Esophagus muscularis mucosa (tissue), 4 donors: ENCODE data around the gene TTYH1. TPM values are rescaled to one million over a fixed set of nuclear protein-coding genes. Genes with fewer than 3 reads are reported as not detected.
A peak's percentile ranks its signal among the peaks of the same experiment; 100 is the strongest.

Experiments used
- DNase-seq: peaks from one replicate; pipeline ENCODE4 v3.0.0-alpha.2; 2017; ENCODE audit errors: extremely low spot score
- H3K27ac ChIP-seq, 4 donors: fragments of 200-600 bp; sonication (generic); replicated peaks in 1 of 4; 1 replicate in 3 of 4; 2 replicates in 1 of 4; pipeline ENCODE4 v1.5.1; 2016 to 2019; ENCODE audit warnings: mild to moderate bottlenecking in 1 of 4
- H3K27me3 ChIP-seq, 4 donors: fragments of 200-600 bp; sonication (generic); one replicate each; pipeline versions ENCODE4 v1.5.1 to v1.6.0; 2016 to 2019
- H3K36me3 ChIP-seq, 4 donors: fragments of 200-600 bp; sonication (generic); one replicate each; pipeline ENCODE4 v1.5.1; 2016 to 2019
- H3K4me1 ChIP-seq, 4 donors: fragments of 200-600 bp; sonication (generic); one replicate each; pipeline ENCODE4 v1.5.1; 2016 to 2019
- H3K4me3 ChIP-seq, 4 donors: fragments of 200-600 bp; sonication (generic); 1 replicate in 2 of 4; 2 replicates in 2 of 4; pipeline ENCODE4 v1.5.1; 2016 to 2019; ENCODE audit warnings: mild to moderate bottlenecking in 4 of 4, moderate library complexity in 1 of 4
- H3K9me3 ChIP-seq, 4 donors: fragments of 200-600 bp; sonication (generic); 1 replicate in 3 of 4; 2 replicates in 1 of 4; pipeline ENCODE4 v1.5.1; 2016 to 2019
- EP300 ChIP-seq: sonication (generic); formaldehyde crosslinking; IDR thresholded peaks from one replicate; pipeline ENCODE4 v1.6.1; 2017; ENCODE audit warnings: antibody characterized with exemption
- POLR2A ChIP-seq: fragments of 450-650 bp; IDR thresholded peaks from one replicate; pipeline ENCODE4 v1.6.1; 2017; ENCODE audit warnings: antibody characterized with exemption, moderate library complexity, mild to moderate bottlenecking, low read depth
- POLR2AphosphoS5 ChIP-seq, 2 donors: sonication (generic); formaldehyde crosslinking; IDR thresholded peaks; one replicate each; pipeline ENCODE4 v1.6.1; 2017; ENCODE audit warnings: antibody characterized with exemption in 2 of 2
- WGBS: methylation state at CpG from one replicate; pipeline ENCODE4 v1.1.5; 2018; 5-methylcytosine and 5-hydroxymethylcytosine counted together
- intact Hi-C: fragments of 100-400 bp; cut with DNase I; formaldehyde crosslinking; loops from one replicate; pipeline ENCODE4 v1.15.1; 2023
- total RNA-seq, 4 donors: library from RNA; depleted of rRNA; stranded (reverse); fragments of >200 nt; gene quantifications; one replicate each; pipeline versions ENCODE4 v1.1.0 to v1.2.1, GENCODE V29; 2016
- TF ChIP-seq, protein P1 (sequence below), 3 experiments: fragments of 200-600 bp in 2 of 3; fragments of 450-650 bp in 1 of 3; sonication (generic) in 2 of 3; IDR thresholded peaks; one replicate each; pipeline ENCODE4 v1.5.1; 2017 to 2019; ENCODE audit warnings: antibody characterized with exemption in 3 of 3, mild to moderate bottlenecking in 2 of 3, moderate library complexity in 1 of 3

Gene TTYH1
- total RNA-seq, 4 donors from 2014 or later, result 0.83 to 8.0 (median 5.6) TPM

DNA sequence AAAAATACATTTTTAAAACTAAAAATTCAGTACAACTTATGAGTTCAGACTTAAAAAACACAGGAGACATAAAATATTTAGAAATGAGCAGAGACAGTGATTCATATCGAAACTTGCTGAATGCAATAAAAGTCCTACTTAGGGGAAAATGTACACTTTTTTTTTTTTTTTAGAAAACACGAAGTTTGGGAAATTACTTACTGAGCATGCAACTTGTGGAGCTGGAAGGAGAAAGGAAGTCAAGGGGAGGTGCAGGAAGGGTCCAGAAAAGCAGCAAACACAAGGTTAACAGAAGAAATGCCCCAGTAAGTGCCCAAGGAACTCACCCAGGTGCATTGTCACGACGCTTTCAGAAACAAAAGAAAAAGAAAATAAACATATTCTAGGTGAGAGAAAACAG lies 31.9 kb upstream of the TTYH1 start:
- Histone ChIP-seq H3K4me1 (peaks cover 0 to 6% (median 3%) of the 10 kb centered on the region in 4 donors), H3K27ac (no peak overlapping the region), H3K4me3 (no peak overlapping the region), H3K27me3 (peaks cover 0 to 57% (median 2%) of the 10 kb centered on the region in 4 donors), H3K9me3 (no peaks in the 10 kb centered on the region), H3K36me3 (no peaks in the 10 kb centered on the region)
- TF ChIP-seq POLR2A, result no peak
- no peak for TF ChIP-seq POLR2AphosphoS5 (IDR thresholded peaks at IDR 0.05)
- TF ChIP-seq EP300, result no peak
- TF ChIP-seq, protein P1, sequence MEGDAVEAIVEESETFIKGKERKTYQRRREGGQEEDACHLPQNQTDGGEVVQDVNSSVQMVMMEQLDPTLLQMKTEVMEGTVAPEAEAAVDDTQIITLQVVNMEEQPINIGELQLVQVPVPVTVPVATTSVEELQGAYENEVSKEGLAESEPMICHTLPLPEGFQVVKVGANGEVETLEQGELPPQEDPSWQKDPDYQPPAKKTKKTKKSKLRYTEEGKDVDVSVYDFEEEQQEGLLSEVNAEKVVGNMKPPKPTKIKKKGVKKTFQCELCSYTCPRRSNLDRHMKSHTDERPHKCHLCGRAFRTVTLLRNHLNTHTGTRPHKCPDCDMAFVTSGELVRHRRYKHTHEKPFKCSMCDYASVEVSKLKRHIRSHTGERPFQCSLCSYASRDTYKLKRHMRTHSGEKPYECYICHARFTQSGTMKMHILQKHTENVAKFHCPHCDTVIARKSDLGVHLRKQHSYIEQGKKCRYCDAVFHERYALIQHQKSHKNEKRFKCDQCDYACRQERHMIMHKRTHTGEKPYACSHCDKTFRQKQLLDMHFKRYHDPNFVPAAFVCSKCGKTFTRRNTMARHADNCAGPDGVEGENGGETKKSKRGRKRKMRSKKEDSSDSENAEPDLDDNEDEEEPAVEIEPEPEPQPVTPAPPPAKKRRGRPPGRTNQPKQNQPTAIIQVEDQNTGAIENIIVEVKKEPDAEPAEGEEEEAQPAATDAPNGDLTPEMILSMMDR (IDR thresholded peaks at IDR 0.05), result no peak
- intact Hi-C loops, result no loop called here
- no peak for DNase-seq
- 43% methylated on average over 4 of the region's 4 CpGs for WGBS

DNA sequence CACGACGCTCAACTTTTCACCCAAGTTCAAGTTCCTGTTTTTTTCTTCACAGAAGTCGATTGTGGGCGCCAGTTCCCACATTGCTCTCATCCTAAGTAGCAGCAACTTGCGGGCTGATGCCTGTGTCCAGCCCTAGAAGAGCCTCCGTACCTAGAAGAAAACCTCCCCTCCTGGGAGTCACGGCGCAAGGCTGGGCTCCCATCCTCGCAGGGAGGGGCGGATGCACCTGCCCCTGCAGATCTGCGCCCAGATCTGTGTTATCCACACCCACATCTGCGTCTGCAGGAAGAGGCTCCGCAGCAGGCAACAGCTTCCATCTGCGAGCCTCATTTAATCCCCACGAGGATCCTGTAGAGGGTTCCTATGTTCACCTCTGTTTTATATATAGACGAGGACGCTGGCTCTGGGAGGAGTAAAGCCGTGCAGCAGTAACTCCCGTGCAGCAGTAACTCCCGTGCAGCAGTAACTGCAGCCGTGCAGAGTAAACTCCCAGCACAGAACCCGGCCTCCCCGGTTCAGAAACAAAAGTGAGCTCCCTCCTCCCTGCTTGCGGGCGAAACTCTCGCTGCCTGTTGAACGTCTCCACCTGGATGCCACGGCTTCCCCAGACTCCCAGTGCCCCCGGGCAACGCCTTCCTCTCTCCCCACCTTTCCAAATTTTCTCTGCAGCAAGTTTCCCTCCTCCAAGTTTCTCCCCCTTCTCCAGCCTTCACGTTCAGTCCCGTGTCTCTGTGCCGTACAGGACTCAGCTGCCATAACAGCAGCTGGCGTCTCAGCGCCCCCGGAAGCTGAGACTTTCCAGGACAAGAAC lies 27.1 kb upstream of the TTYH1 start:
- intact Hi-C loops, result no loop called here
- WGBS, result 5% methylated on average over 34 of the region's 36 CpGs
- DNase-seq, result no peak
- H3K9me3 ChIP-seq, result no peaks in the 10 kb centered on the region
- no peak for TF ChIP-seq POLR2A
- TF ChIP-seq, protein P1 (IDR thresholded peaks at IDR 0.05), result no peak
- no peak for TF ChIP-seq POLR2AphosphoS5 (IDR thresholded peaks at IDR 0.05)
- no peak for TF ChIP-seq EP300
- no peak overlapping the region for H3K27ac ChIP-seq
- H3K4me3 ChIP-seq, result peak overlapping the region; percentile 25 to 46 (median 31)
- H3K36me3 ChIP-seq, result no peaks in the 10 kb centered on the region
- peaks cover 0 to 10% (median 8%) of the 10 kb centered on the region in 4 donors for H3K4me1 ChIP-seq
- peaks cover 0 to 81% (median 2%) of the 10 kb centered on the region in 4 donors for H3K27me3 ChIP-seq

DNA sequence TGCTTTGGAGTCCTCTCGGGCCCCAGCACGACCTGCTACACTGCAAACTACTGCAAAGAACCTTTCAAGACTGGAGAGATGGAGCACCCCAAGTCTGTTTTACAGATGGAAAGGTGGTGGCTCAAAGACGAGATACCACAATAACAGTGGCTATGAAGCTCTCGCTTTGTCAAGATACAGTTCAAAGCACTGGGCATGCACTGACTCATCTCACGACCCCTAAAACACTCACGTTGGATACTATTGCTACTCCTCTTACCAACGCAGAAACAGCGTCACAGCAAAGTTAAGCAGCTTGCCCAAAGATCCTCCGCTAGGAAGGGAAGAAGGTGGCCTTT lies 26.5 kb upstream of the TTYH1 start:
- peaks cover 0 to 10% (median 8%) of the 10 kb centered on the region in 4 donors for H3K4me1 ChIP-seq
- TF ChIP-seq EP300, result no peak
- TF ChIP-seq POLR2A, result no peak
- no peak for TF ChIP-seq POLR2AphosphoS5 (IDR thresholded peaks at IDR 0.05)
- TF ChIP-seq, protein P1 (IDR thresholded peaks at IDR 0.05), result no peak
- H3K4me3 ChIP-seq, result peak overlapping the region; percentile 25 to 46 (median 31)
- intact Hi-C loops, result no loop called here
- no peak for DNase-seq
- peaks cover 0 to 87% (median 2%) of the 10 kb centered on the region in 4 donors for H3K27me3 ChIP-seq
- no peaks in the 10 kb centered on the region for H3K36me3 ChIP-seq
- H3K27ac ChIP-seq, result no peak overlapping the region
- no peaks in the 10 kb centered on the region for H3K9me3 ChIP-seq
- 23% methylated on average over 7 of the region's 9 CpGs for WGBS

DNA sequence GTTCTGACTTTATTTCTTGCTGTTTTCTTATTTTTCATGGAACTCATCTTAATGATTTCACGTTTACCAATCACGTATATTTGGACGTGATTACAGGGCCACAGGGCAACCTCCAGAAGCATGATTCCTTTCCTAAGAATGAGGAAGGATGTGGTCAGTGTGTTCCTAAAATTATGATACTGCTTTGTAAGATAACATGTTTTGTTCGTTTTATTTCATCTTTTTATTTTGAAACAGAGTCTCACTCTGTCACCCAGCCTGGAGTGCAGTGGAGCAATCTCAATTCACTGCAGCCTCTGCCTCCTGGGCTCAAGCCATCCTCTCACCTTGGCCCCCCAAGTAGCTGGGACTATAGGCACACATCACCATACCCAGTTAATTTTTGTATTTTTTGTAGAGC lies 25.7 kb upstream of the TTYH1 start:
- intact Hi-C loops, result no loop called here
- TF ChIP-seq POLR2A (no peak), POLR2AphosphoS5 (IDR thresholded peaks at IDR 0.05) (no peak), EP300 (no peak)
- TF ChIP-seq, protein P1 (IDR thresholded peaks at IDR 0.05), result no peak
- no peak for DNase-seq
- H3K4me1 ChIP-seq, result peaks cover 0 to 10% (median 8%) of the 10 kb centered on the region in 4 donors
- no peaks in the 10 kb centered on the region for H3K36me3 ChIP-seq
- H3K27ac ChIP-seq, result no peak overlapping the region
- H3K4me3 ChIP-seq, result no peak overlapping the region
- H3K9me3 ChIP-seq, result no peaks in the 10 kb centered on the region
- H3K27me3 ChIP-seq, result peaks cover 0 to 94% (median 2%) of the 10 kb centered on the region in 4 donors
- WGBS, result 61% methylated on average over 4 of the region's 4 CpGs
